Measurements from ENCODE around the gene SORCS2. TPM values are rescaled to one million over a fixed set of nuclear protein-coding genes. Genes with fewer than 3 reads are reported as not detected.

SORCS2 gene
- total and polyA plus RNA-seq, 2 of the 8 experiments (the other 6 are each of a cell fraction or from before 2014, with no cell fraction given), result 0.36 to 1.8 TPM

- Histone ChIP-seq H2AFZ (ENCODE audit: low read length) (no peak overlapping the region), H3K56ac (replicated peaks; ENCODE audit: insufficient read length, low read depth, low read length) (no peak overlapping the region), H3K9me3 (ENCODE audit: insufficient read depth in 2 of 2, low read depth in 1 of 2, low read length in 1 of 2) (no peaks in the 10 kb centered on the region; a peak in 1 of 4 replicates), H3K23ac (ENCODE audit: insufficient read length) (no peak overlapping the region), H2BK15ac (ENCODE audit: low read length) (no peak overlapping the region), H3K14ac (ENCODE audit: insufficient read length) (no peak overlapping the region), H4K91ac (replicated peaks; ENCODE audit: insufficient read length, low read length) (no peak overlapping the region), H3K4ac (replicated peaks; ENCODE audit: insufficient read length, low read depth, low read length) (no peak overlapping the region), H2AK5ac (ENCODE audit: low read depth, low read length) (no peak overlapping the region), H3K18ac (ENCODE audit: extremely low read depth, low read length) (no peak overlapping the region), H3K36me3 (ENCODE audit: control insufficient read depth in 2 of 4, insufficient read depth in 4 of 4, low read length in 3 of 4) (no peaks in the 10 kb centered on the region), H3K27me3 (replicated peaks in 1 of 4; ENCODE audit: control insufficient read depth in 3 of 4, extremely low read depth in 1 of 4, insufficient read depth in 3 of 4, low read length in 3 of 4) (no peaks in the 10 kb centered on the region), H4K5ac (ENCODE audit: insufficient read length, low read depth, low read length) (no peak overlapping the region), H3K4me3 (ENCODE audit: extremely low read depth in 1 of 4, insufficient read depth in 2 of 4, low read depth in 3 of 4, low read length in 4 of 4) (no peak overlapping the region), H2BK120ac (replicated peaks; ENCODE audit: low read depth, low read length) (no peak overlapping the region), H3K9ac (replicated peaks in 1 of 4; ENCODE audit: extremely low read depth in 1 of 4, low read depth in 3 of 4, low read length in 3 of 4) (no peak overlapping the region), H3K79me1 (ENCODE audit: low read depth, low read length) (no peaks in the 10 kb centered on the region), H3K27ac (ENCODE audit: low read depth, low read length) (no peak overlapping the region), H2BK20ac (ENCODE audit: low read length) (no peak overlapping the region), H3K79me2 (ENCODE audit: control insufficient read depth in 1 of 2, insufficient read depth in 2 of 2, low read length in 2 of 2) (no peaks in the 10 kb centered on the region), H3K4me1 (replicated peaks in 1 of 4; ENCODE audit: control insufficient read depth in 3 of 4, insufficient read depth in 4 of 4, low read length in 3 of 4) (peaks cover 0 to 3% (median 0%) of the 10 kb centered on the region in 4 experiments; a peak in 3 of 7 replicates), H4K8ac (ENCODE audit: extremely low read depth, insufficient read depth, low read length) (no peak overlapping the region; the same call in 1 of the 2 replicates), H3K4me2 (ENCODE audit: insufficient read depth in 1 of 2, low read depth in 2 of 2, low read length in 2 of 2) (no peak overlapping the region), H3K23me2 (ENCODE audit: low read depth, low read length) (no peaks in the 10 kb centered on the region; the same call in 1 of the 2 replicates), H2BK5ac (ENCODE audit: low read depth, low read length) (no peak overlapping the region), H4K20me1 (replicated peaks in 1 of 2; ENCODE audit: control insufficient read depth in 1 of 2, insufficient read depth in 2 of 2, low read length in 2 of 2) (no peaks in the 10 kb centered on the region), H2BK12ac (ENCODE audit: low read depth, low read length) (no peak overlapping the region)
- DNase-seq (ENCODE audit: low read depth in 1 of 2, low spot score in 2 of 2) (no peak), FAIRE-seq (no peak)
- POLR2A ChIA-PET (ENCODE audit: partially characterized antibody), result no interaction called here
- CTCF ChIA-PET (ENCODE audit: partially characterized antibody), result interaction anchor here (1.0 to 1.1 kb wide), 3 partner anchors 8 to 466 kb away, joined by 3 to 4 read pairs (median 3); no protein-coding TSS in a partner anchor
- WGBS, 2 experiments (ENCODE audit: extremely low coverage in 1 of 2, insufficient coverage in 1 of 2, insufficient read length in 1 of 2, insufficient replicate concordance in 2 of 2, low coverage in 1 of 2, low lambda C conversion rate in 2 of 2, missing lambda C conversion rate in 1 of 2), result 74% methylated on average over 11 of the region's 15 CpGs; no CpG with 5 or more reads in 1 of the 2 experiments
- TF ChIP-seq, protein P1, sequence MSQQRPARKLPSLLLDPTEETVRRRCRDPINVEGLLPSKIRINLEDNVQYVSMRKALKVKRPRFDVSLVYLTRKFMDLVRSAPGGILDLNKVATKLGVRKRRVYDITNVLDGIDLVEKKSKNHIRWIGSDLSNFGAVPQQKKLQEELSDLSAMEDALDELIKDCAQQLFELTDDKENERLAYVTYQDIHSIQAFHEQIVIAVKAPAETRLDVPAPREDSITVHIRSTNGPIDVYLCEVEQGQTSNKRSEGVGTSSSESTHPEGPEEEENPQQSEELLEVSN (IDR thresholded peaks at IDR 0.05), result no peak
- TF ChIP-seq ASH2L (IDR thresholded peaks at IDR 0.05; ENCODE audit: low read length) (no peak), SP1 (IDR thresholded peaks at IDR 0.05; ENCODE audit: low read depth, low read length) (no peak), EP300 (IDR thresholded peaks at IDR 0.05; ENCODE audit: borderline replicate concordance in 1 of 2, low read depth in 2 of 2, low read length in 2 of 2) (no peak), CHD1 (IDR thresholded peaks at IDR 0.05; ENCODE audit: low read depth, low read length) (no peak)
Observed at GRCh38 chr4:7708981-7709380, 516.6 kb downstream of the SORCS2 start.
